ENCODE measurements around the gene KIF21B. TPM values are rescaled to one million over a fixed set of nuclear protein-coding genes. Genes with fewer than 3 reads are reported as not detected.

The KIF21B gene
- total and polyA plus RNA-seq, 9 of the 15 experiments (the other 6 are each of a cell fraction or from before 2014, with no cell fraction given) = 0.46 to 13.4 (median 5.9) TPM

- TF ChIP-seq ASH1L (IDR thresholded peaks at IDR 0.05; ENCODE audit: borderline replicate concordance, low read depth, partially characterized antibody) (no peak), CHD2 (IDR thresholded peaks at IDR 0.05; ENCODE audit: low read depth, low read length) (no peak), HMBOX1 (IDR thresholded peaks at IDR 0.05) (no peak), ZNF584 (CRISPR knock-in tag; IDR thresholded peaks at IDR 0.05; ENCODE audit: low read depth) (0 out of 2 replicates have a peak, but pooled peaks have one; percentile 7), ZNF197 (CRISPR knock-in tag; IDR thresholded peaks at IDR 0.05; ENCODE audit: low read depth) (no peak), MTA2 (IDR thresholded peaks at IDR 0.05; ENCODE audit: low read depth) (no peak), BRF1 (IDR thresholded peaks at IDR 0.05; ENCODE audit: borderline replicate concordance, extremely low read depth, insufficient read length) (no peak), IRF9 (tag; IDR thresholded peaks at IDR 0.05) (no peak), ZNF347 (CRISPR knock-in tag; IDR thresholded peaks at IDR 0.05; ENCODE audit: low read depth) (no peak), NCOR1 (IDR thresholded peaks at IDR 0.05) (no peak), NFE2L1 (tag; IDR thresholded peaks at IDR 0.05; ENCODE audit: borderline replicate concordance, low read depth) (no peak), RAD21 (CRISPR knock-in tag; conservative IDR thresholded peaks at IDR 0.05 in 1 of 2, IDR thresholded peaks at IDR 0.05 in 1 of 2) (no peak), TFE3 (CRISPR knock-in tag; IDR thresholded peaks at IDR 0.05) (no peak), NR0B1 (IDR thresholded peaks at IDR 0.05; ENCODE audit: partially characterized antibody) (no peak), NFE2 (IDR thresholded peaks at IDR 0.05; ENCODE audit: low read depth) (no peak; the same call in 1 of the 2 replicates), TAF1 (IDR thresholded peaks at IDR 0.05; ENCODE audit: control insufficient read depth, extremely low read depth, insufficient read depth, low read length, severe bottlenecking) (peak; percentile 46), ZNF830 (CRISPR knock-in tag; IDR thresholded peaks at IDR 0.05) (no peak), VEZF1 (CRISPR knock-in tag; IDR thresholded peaks at IDR 0.05) (peak; percentile 98), OTX1 (CRISPR knock-in tag; IDR thresholded peaks at IDR 0.05) (no peak), SAFB2 (IDR thresholded peaks at IDR 0.05; ENCODE audit: borderline replicate concordance, low read depth, low read length, severe bottlenecking) (no peak), PTBP1 (IDR thresholded peaks at IDR 0.05; ENCODE audit: low read depth, low read length) (no peak), GTF2A2 (tag; IDR thresholded peaks at IDR 0.05) (no peak)
Measured at GRCh38 chr1:201019321-201019977, 4.1 kb downstream of the KIF21B start (continued).
